Activated CD4-positive, alpha-beta T cell treated with anti-CD3 and anti-CD28 coated beads for 48 hours (primary cell): ENCODE results near the gene ACSS1.
A peak's percentile ranks its signal among the peaks of the same experiment; 100 is the strongest.

Source experiments
- DNase-seq: peaks from one replicate; pipeline ENCODE4 v3.0.0-alpha.2; 2020

ACSS1 gene

GRCh38 chr20:24991897-24992486 lies 65.9 kb downstream of the ACSS1 start:
- peak; percentile 27 for DNase-seq

- no peak for DNase-seq
Measured at GRCh38 chr20:24990810-24991252, 67.1 kb downstream of the ACSS1 start.

GRCh38 chr20:24989162-24989561 lies 68.8 kb downstream of the ACSS1 start:
- no peak for DNase-seq

- DNase-seq: no peak
Measured at GRCh38 chr20:24987873-24988835, 69.8 kb downstream of the ACSS1 start.

GRCh38 chr20:24987244-24987643 lies 70.7 kb downstream of the ACSS1 start:
- DNase-seq: peak; percentile 21

GRCh38 chr20:24986436-24987015 lies 71.4 kb downstream of the ACSS1 start:
- no peak for DNase-seq

- DNase-seq: no peak
Measured at GRCh38 chr20:24985802-24986201, 72.1 kb downstream of the ACSS1 start.

GRCh38 chr20:24984961-24985640 lies 72.8 kb downstream of the ACSS1 start:
- no peak for DNase-seq

- DNase-seq: no peak
Measured at GRCh38 chr20:24983896-24984295, 74.0 kb downstream of the ACSS1 start.

- no peak for DNase-seq
Measured at GRCh38 chr20:24981790-24982189, 76.1 kb downstream of the ACSS1 start.

- DNase-seq: no peak
Measured at GRCh38 chr20:24981282-24981681, 76.7 kb downstream of the ACSS1 start.

GRCh38 chr20:24980291-24981053 lies 77.5 kb downstream of the ACSS1 start:
- no peak for DNase-seq

- no peak for DNase-seq
Measured at GRCh38 chr20:24979036-24979960, 78.6 kb downstream of the ACSS1 start.

- no peak for DNase-seq
Measured at GRCh38 chr20:24978513-24978912, 79.4 kb downstream of the ACSS1 start.

GRCh38 chr20:24977797-24978196 lies 80.1 kb downstream of the ACSS1 start:
- no peak for DNase-seq

- no peak for DNase-seq
Measured at GRCh38 chr20:24977336-24977735, 80.6 kb downstream of the ACSS1 start.

- no peak for DNase-seq
Measured at GRCh38 chr20:24972341-24972740, 85.6 kb downstream of the ACSS1 start.

GRCh38 chr20:24971376-24972101 lies 86.4 kb downstream of the ACSS1 start:
- no peak for DNase-seq

- no peak for DNase-seq
Measured at GRCh38 chr20:24970754-24971153, 87.2 kb downstream of the ACSS1 start.

GRCh38 chr20:24970030-24970553 lies 87.8 kb downstream of the ACSS1 start:
- DNase-seq: no peak
